SK-MEL-5 (cell line): ENCODE data around the gene ABLIM2. TPM values are rescaled to one million over a fixed set of nuclear protein-coding genes. Genes with fewer than 3 reads are reported as not detected.

Source experiments
- DNase-seq: peaks from one replicate; pipeline ENCODE4 v3.0.0-alpha.2; 2016; ENCODE audit warnings: low read depth, low spot score
- in situ Hi-C: cut with HindIII; loops from 2 replicates; pipeline ENCODE4 v1.10.0; 2016; ENCODE audit warnings: low sequenced_read_pairs, high pct_unique_total_duplicates, low pct_unique_long_range_greater_than_20kb
- total RNA-seq: library from RNA; depleted of rRNA; stranded (reverse); fragments of >200 nt; shearing (Covaris generic); gene quantifications from 2 replicates; pipeline ENCODE4 v1.2.3, GENCODE V29; 2014

The ABLIM2 gene
- total RNA-seq, 1 experiment from 2014 or later: 0.29 TPM

GRCh38 chr4:8106451-8107025 is 52.1 kb downstream of the ABLIM2 start:
- in situ Hi-C loops: no loop called here
- no peak for DNase-seq

- in situ Hi-C loops: no loop called here
Measured at GRCh38 chr4:8105306-8106100, 53.1 kb downstream of the ABLIM2 start.

GRCh38 chr4:8104491-8105305 is 53.9 kb downstream of the ABLIM2 start:
- in situ Hi-C loops: no loop called here
- no peak for DNase-seq

More at GRCh38 chr4:8105306-8106100, 53.1 kb downstream of the ABLIM2 start:
- no peak for DNase-seq

- in situ Hi-C loops: no loop called here
- DNase-seq: no peak
Measured at GRCh38 chr4:8103421-8104390, 54.9 kb downstream of the ABLIM2 start.

DNA sequence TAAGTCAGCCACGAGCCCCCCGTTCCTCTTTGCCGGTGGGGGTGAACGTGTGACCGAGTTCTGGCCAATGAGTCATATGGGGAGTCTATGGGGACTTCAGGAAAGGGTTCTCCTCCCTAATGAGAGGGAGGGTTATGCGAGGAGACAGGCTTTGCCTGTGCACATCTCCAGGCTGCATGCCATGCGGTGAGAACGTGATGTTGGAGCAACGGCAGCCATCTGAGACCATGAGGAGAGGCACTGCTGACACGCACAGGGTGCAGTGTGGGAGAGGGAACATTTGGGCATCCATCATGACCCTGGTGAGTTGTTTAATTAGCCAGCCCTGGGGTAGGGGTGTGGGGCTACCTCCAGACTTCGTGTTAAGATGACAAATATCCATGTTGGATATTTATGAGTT is 55.8 kb downstream of the ABLIM2 start:
- DNase-seq: no peak
- in situ Hi-C loops: no loop called here

DNA sequence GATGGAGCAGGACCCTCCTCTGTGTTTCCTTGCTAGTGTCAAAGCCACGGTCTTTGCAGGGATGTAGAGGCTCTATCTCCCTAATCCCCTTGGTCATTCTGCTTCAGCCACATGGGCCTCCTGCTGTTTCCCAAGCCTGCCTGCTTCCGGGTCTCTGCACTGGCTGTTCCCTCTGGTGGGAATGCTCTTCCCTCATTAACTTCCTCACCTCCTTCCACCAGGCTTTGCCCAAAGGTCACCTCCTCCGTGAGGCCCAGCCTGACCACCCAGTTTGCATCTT is 56.6 kb downstream of the ABLIM2 start:
- DNase-seq: no peak
- in situ Hi-C loops: no loop called here

GRCh38 chr4:8101213-8102075 is 57.2 kb downstream of the ABLIM2 start:
- peak; percentile 64 for DNase-seq
- in situ Hi-C loops: no loop called here

- in situ Hi-C loops: no loop called here
- DNase-seq: no peak
Measured at GRCh38 chr4:8099981-8100464, 58.6 kb downstream of the ABLIM2 start.

GRCh38 chr4:8098506-8098905 is 60.1 kb downstream of the ABLIM2 start:
- in situ Hi-C loops: no loop called here
- DNase-seq: no peak

DNA sequence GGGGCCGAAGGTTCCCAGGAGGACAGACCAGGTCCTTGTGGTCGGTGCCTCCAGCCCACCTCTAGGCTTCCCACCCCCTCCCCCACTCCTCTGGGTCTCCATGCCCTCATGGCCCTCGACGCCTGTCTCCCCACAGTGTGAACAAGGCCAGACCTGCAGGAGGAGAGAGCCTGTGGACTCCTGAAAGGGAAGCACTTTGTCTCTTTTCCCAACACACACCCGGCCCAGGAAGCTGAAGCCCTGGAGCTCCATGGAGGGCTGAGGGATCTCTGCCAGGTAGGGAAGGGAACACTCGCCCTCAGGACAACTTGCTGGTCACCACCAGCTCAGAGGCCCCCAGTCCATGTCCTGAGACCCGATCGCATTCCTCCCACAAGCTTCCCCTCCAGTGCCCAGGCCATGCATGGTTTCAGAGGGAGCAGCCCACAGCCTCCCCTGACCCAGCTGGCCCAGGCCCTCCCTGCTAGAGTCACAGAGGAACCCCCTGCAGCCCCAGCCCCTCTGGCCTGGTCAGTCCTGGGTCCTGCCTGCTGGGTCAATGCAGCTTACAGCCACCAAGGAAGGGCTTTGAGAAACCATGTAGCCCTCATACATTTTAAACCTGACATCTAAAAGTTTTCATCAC is 60.8 kb downstream of the ABLIM2 start:
- in situ Hi-C loops: no loop called here
- no peak for DNase-seq

DNA sequence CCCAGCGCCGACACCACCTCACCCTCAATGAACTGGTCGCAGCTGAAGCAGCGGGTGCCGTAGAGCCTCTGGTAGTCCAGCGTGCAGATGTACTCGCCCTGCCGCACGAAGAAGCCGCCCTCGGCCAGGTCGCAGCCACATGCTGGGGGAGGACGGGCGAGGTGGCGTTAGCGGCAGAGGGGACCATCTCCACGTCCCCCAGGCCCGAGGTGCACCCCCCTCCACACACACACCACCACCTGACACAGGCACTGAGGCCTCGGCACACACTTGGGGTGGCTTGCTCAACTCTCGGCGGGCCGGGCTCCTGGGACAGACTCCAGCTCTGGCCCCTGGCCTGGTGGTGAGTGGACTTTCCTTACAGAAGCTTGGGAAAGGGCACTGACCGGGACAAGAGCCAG is 61.5 kb downstream of the ABLIM2 start:
- in situ Hi-C loops: no loop called here
- no peak for DNase-seq

DNA sequence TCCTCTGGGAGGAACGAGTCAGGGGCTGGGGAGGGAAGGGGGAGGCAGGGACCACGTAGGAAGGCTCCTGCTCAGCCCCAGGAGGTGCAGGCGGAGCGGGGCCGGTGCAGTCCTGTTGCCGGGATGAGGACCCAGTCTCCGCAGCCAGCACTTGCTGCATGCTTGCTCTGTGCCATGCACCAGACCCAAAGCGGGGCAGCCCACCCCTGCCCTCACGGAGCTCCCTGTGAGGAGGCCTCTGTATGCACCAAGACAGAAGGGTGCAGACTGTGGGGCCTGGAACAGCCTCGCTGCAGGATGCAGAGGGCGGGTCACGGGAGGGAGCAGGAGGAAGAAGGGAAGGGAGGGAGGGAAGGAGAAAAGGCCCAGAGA is 61.9 kb downstream of the ABLIM2 start:
- in situ Hi-C loops: no loop called here
- DNase-seq: no peak

DNA sequence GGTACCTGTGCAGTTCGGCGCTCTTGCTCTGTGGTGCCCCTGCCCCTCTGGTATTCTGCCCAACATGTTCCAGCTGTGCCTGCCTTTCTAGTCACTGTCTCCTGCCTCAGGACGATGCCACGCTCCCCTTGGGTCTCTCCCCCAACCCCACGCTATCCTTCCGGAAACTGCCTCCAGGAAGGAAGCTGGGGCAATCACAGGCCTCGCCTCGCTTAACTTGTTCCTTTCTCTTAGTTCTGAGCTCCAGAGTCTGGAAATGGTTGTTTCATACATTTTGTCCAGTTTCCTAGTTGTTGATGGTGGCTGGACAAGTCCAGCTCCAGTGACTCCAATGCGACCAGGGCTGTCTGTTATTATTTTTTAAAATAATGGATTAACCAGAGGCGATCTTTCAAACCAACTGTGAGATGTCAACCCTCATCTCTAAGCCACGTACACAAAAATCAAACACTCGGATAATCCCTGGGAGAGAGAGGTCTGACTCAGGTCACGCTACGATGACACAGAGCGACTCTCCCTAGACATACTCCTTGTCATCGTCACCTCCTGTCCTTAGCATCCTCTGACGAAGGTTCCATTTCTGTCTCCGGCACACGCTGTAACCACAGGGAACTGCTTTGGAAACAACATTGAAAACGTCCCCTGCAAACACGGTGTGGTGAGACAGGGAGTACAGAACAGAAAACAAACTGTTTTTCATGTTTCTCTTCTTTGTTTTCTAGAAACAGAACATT is 62.5 kb downstream of the ABLIM2 start:
- no peak for DNase-seq
- in situ Hi-C loops: no loop called here

GRCh38 chr4:8093587-8094274 is 64.9 kb downstream of the ABLIM2 start:
- DNase-seq: no peak
- in situ Hi-C loops: no loop called here

GRCh38 chr4:8092282-8092681 is 66.3 kb downstream of the ABLIM2 start:
- no peak for DNase-seq
- in situ Hi-C loops: no loop called here
